ENCODE measurements around the gene ETV6.

ETV6 gene

GRCh38 chr12:11804130-11804529 is 154.7 kb downstream of the ETV6 start:
- no peak for DNase-seq (ENCODE audit: low spot score)

- no peak for DNase-seq (ENCODE audit: low spot score)
Observed at GRCh38 chr12:11805043-11805442, 155.6 kb downstream of the ETV6 start.

- no peak for DNase-seq (ENCODE audit: low spot score)
Observed at GRCh38 chr12:11805680-11806079, 156.2 kb downstream of the ETV6 start.

- no peak for DNase-seq (ENCODE audit: low spot score)
Observed at GRCh38 chr12:11807458-11807857, 158.0 kb downstream of the ETV6 start.

GRCh38 chr12:11808931-11809330 is 159.5 kb downstream of the ETV6 start:
- no peak for DNase-seq (ENCODE audit: low spot score)

GRCh38 chr12:11810206-11810545 is 160.7 kb downstream of the ETV6 start:
- no peak for DNase-seq (ENCODE audit: low spot score)

GRCh38 chr12:11811008-11811407 is 161.5 kb downstream of the ETV6 start:
- no peak for DNase-seq (ENCODE audit: low spot score)

- DNase-seq (ENCODE audit: low spot score), result no peak
Observed at GRCh38 chr12:11812241-11812585, 162.7 kb downstream of the ETV6 start.

- DNase-seq (ENCODE audit: low spot score), result peak; percentile 73
Observed at GRCh38 chr12:11812586-11813437, 163.3 kb downstream of the ETV6 start.

- no peak for DNase-seq (ENCODE audit: low spot score)
Observed at GRCh38 chr12:11813438-11813813, 164.0 kb downstream of the ETV6 start.

- DNase-seq (ENCODE audit: low spot score), result peak; percentile 75
Observed at GRCh38 chr12:11814374-11814773, 164.9 kb downstream of the ETV6 start.

- DNase-seq (ENCODE audit: low spot score), result no peak
Observed at GRCh38 chr12:11815397-11815796, 165.9 kb downstream of the ETV6 start.

- DNase-seq (ENCODE audit: low spot score), result no peak
Observed at GRCh38 chr12:11819643-11820042, 170.2 kb downstream of the ETV6 start.

- DNase-seq (ENCODE audit: low spot score), result no peak
Observed at GRCh38 chr12:11820476-11820875, 171.0 kb downstream of the ETV6 start.

GRCh38 chr12:11821386-11822080 is 172.1 kb downstream of the ETV6 start:
- DNase-seq (ENCODE audit: low spot score), result no peak

- DNase-seq (ENCODE audit: low spot score), result no peak
Observed at GRCh38 chr12:11822081-11822834, 172.8 kb downstream of the ETV6 start.

- DNase-seq (ENCODE audit: low spot score), result no peak
Observed at GRCh38 chr12:11823043-11823442, 173.6 kb downstream of the ETV6 start.

GRCh38 chr12:11823593-11823992 is 174.1 kb downstream of the ETV6 start:
- no peak for DNase-seq (ENCODE audit: low spot score)

GRCh38 chr12:11824069-11824468 is 174.6 kb downstream of the ETV6 start:
- no peak for DNase-seq (ENCODE audit: low spot score)

GRCh38 chr12:11824736-11825135 is 175.3 kb downstream of the ETV6 start:
- no peak for DNase-seq (ENCODE audit: low spot score)

- DNase-seq (ENCODE audit: low spot score), result no peak
Observed at GRCh38 chr12:11825278-11825677, 175.8 kb downstream of the ETV6 start.

GRCh38 chr12:11826574-11826973 is 177.1 kb downstream of the ETV6 start:
- no peak for DNase-seq (ENCODE audit: low spot score)

Data from SW480 (cell line).